ENCODE results near the gene NARF. TPM values are rescaled to one million over a fixed set of nuclear protein-coding genes. Genes with fewer than 3 reads are reported as not detected.
"Not testable (repeated sequence)": the region's sequence is repeated elsewhere in the genome, so short reads cannot be mapped to it uniquely, and the experiment has no call there.

NARF gene
- total and polyA plus RNA-seq, 2 donors (not counting 3 experiments of a cell fraction or from before 2014, with no cell fraction given), result 83.4 to 158 TPM

DNA sequence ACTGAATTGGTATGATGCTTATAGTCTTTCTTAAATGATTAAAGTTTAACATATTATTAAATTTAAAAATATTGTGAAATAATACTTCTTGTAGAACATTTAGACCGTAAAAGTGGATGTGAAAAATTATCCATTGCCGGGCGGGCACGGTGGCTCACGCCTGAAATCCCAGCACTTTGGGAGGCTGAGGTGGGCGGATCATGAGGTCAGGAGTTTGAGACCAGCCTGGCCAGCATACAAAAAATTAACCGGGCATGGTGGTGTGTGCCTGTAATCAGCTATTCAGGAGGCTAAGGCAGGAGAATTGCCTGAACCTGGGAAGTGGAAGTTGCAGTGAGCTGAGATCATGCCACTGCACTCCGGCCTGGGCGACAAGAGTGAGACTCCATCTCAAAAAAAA, 78.7 kb downstream of the NARF start:
- BruUV-seq (replicated peaks); H3K9me3 ChIP-seq (replicated peaks; ENCODE audit: control insufficient read depth, insufficient read depth, low read length); H3K36me3 ChIP-seq (ENCODE audit: control insufficient read depth in 2 of 2, extremely low read depth in 1 of 2, insufficient read depth in 2 of 2, low read length in 2 of 2); DNase-seq (ENCODE audit: low read depth, low spot score); H2AFZ ChIP-seq (ENCODE audit: low read depth, low read length); H3K9me1 ChIP-seq (replicated peaks; ENCODE audit: control insufficient read depth, extremely low read depth, insufficient read depth, low read length); FAIRE-seq; H3K27me3 ChIP-seq (ENCODE audit: control insufficient read depth in 2 of 2, insufficient read depth in 2 of 2, low read length in 2 of 2); H4K20me1 ChIP-seq (replicated peaks; ENCODE audit: control insufficient read depth, extremely low read depth, insufficient read depth, low read length); H3K4me3 ChIP-seq (replicated peaks in 1 of 3; ENCODE audit: insufficient read depth in 1 of 3, low read depth in 1 of 3, low read length in 3 of 3); POLR2A ChIA-PET; dilution Hi-C loops (cut with MboI; ENCODE audit: extremely low pct_ligation_motif_present, low sequenced_read_pairs): not testable (repeated sequence)
- Histone ChIP-seq H3K9ac (replicated peaks; ENCODE audit: extremely low read depth, insufficient read depth, low read length) (peak overlapping the region; percentile 89), H3K79me2 (ENCODE audit: control insufficient read depth, insufficient read depth, low read length) (peaks cover 89% of the 10 kb centered on the region), H3K4me2 (ENCODE audit: insufficient read depth, low read length) (peak overlapping the region; percentile 87), H3K4me1 (ENCODE audit: control insufficient read depth, extremely low read depth, insufficient read depth, low read length) (peaks cover 33% of the 10 kb centered on the region), H3K27ac (ENCODE audit: insufficient read depth, low read depth, low read length) (peak overlapping the region; percentile 98)
- intact Hi-C loops (cut with micrococcal nuclease), result loop anchor here (2.0 kb wide), 2 partner anchors 18 kb away; partner anchors contain the start of gene FOXK2
- CTCF ChIA-PET, result interaction anchor here (0.6 to 4.3 kb wide), 8 partner anchors 8 to 578 kb away, joined by 3 to 32 read pairs (median 9); partner anchors contain the start of gene FOXK2
- TF ChIP-seq FOS (IDR thresholded peaks at IDR 0.05; ENCODE audit: borderline replicate concordance, insufficient read depth, low read length), result peak; percentile 17

DNA sequence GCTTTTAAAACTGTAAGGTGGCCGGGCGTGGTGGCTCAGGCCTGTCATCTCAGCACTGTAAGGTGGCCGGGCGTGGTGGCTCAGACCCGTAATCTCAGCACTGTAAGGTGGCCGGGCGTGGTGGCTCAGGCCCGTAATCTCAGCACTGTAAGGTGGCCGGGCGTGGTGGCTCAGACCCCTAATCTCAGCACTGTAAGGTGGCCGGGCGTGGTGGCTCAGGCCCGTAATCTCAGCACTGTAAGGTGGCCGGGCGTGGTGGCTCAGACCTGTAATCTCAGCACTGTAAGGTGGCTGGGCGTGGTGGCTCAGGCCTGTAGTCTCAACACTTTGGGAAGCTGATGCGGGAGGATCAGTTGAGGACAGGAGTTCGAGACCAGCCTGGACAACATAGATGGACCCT, 80.5 kb downstream of the NARF start:
- dilution Hi-C loops (cut with MboI; ENCODE audit: extremely low pct_ligation_motif_present, low sequenced_read_pairs), result not testable (repeated sequence)

More for the DNA sequence above, 80.5 kb downstream of the NARF start:
- ChIA-PET POLR2A (interaction anchor here (0.6 kb wide), 1 partner anchor 9 kb away, joined by 10 read pairs; no protein-coding TSS in a partner anchor), CTCF (interaction anchor here (0.6 kb wide), 1 partner anchor 44 kb away, joined by 3 read pairs; no protein-coding TSS in a partner anchor)
- Histone ChIP-seq H3K4me1 (ENCODE audit: control insufficient read depth, extremely low read depth, insufficient read depth, low read length) (peaks cover 33% of the 10 kb centered on the region), H3K79me2 (ENCODE audit: control insufficient read depth, insufficient read depth, low read length) (peaks cover 88% of the 10 kb centered on the region)
- H3K9me1 ChIP-seq (replicated peaks; ENCODE audit: control insufficient read depth, extremely low read depth, insufficient read depth, low read length); DNase-seq (ENCODE audit: low read depth, low spot score); intact Hi-C loops (cut with micrococcal nuclease); H3K4me2 ChIP-seq (ENCODE audit: insufficient read depth, low read length); H4K20me1 ChIP-seq (replicated peaks; ENCODE audit: control insufficient read depth, extremely low read depth, insufficient read depth, low read length); FAIRE-seq; H3K9me3 ChIP-seq (replicated peaks; ENCODE audit: control insufficient read depth, insufficient read depth, low read length); H3K4me3 ChIP-seq (replicated peaks in 1 of 3; ENCODE audit: insufficient read depth in 1 of 3, low read depth in 1 of 3, low read length in 3 of 3); H3K27ac ChIP-seq (ENCODE audit: insufficient read depth, low read depth, low read length); H3K9ac ChIP-seq (replicated peaks; ENCODE audit: extremely low read depth, insufficient read depth, low read length); H3K36me3 ChIP-seq (ENCODE audit: control insufficient read depth in 2 of 2, extremely low read depth in 1 of 2, insufficient read depth in 2 of 2, low read length in 2 of 2); H3K27me3 ChIP-seq (ENCODE audit: control insufficient read depth in 2 of 2, insufficient read depth in 2 of 2, low read length in 2 of 2); H2AFZ ChIP-seq (ENCODE audit: low read depth, low read length); BruUV-seq (replicated peaks): not testable (repeated sequence)

Small RNA genes within 50 kb of the gene (small RNA-seq; reads per million reads assigned to genes)
- gene RF00019 (ENCODE audit: insufficient read depth, insufficient read length, low read depth, low replicate concordance), result not detected

Other genes with a start within 250 kb of the NARF start
- 31.6 and 40.9 TPM in 2 replicates for gene CCDC57, start 245.9 kb upstream of the NARF start, total RNA-seq
- gene CCDC57, start 245.9 kb upstream of the NARF start, polyA plus RNA-seq, result 18.6 and 19.7 TPM in 2 replicates
- gene SLC16A3, start 229.7 kb upstream of the NARF start, total RNA-seq, result 171 and 229 TPM in 2 replicates
- 95.9 and 140 TPM in 2 replicates for gene SLC16A3, start 229.7 kb upstream of the NARF start, polyA plus RNA-seq
- gene CSNK1D, start 185.0 kb upstream of the NARF start, total RNA-seq, result 143 and 155 TPM in 2 replicates
- 123 and 127 TPM in 2 replicates for gene CSNK1D, start 185.0 kb upstream of the NARF start, polyA plus RNA-seq
- gene CD7, start 141.1 kb upstream of the NARF start, total RNA-seq, result not detected in 2 replicates
- gene CD7, start 141.1 kb upstream of the NARF start, polyA plus RNA-seq, result not detected in 2 replicates
- gene SECTM1, start 125.0 kb upstream of the NARF start, total RNA-seq, result 0.46 and 1.9 TPM in 2 replicates
- 1.3 and 2.3 TPM in 2 replicates for gene SECTM1, start 125.0 kb upstream of the NARF start, polyA plus RNA-seq
- gene TEX19, start 99.5 kb upstream of the NARF start, total RNA-seq, result not detected in 2 replicates
- gene TEX19, start 99.5 kb upstream of the NARF start, polyA plus RNA-seq, result 0.05 and 0.06 TPM in 2 replicates
- gene UTS2R, start 87.0 kb upstream of the NARF start, total RNA-seq, result not detected in 2 replicates
- gene UTS2R, start 87.0 kb upstream of the NARF start, polyA plus RNA-seq, result not detected in 2 replicates
- gene HEXD, start 40.4 kb upstream of the NARF start, total RNA-seq, result 12.8 and 12.9 TPM in 2 replicates
- 18.6 and 23.4 TPM in 2 replicates for gene HEXD, start 40.4 kb upstream of the NARF start, polyA plus RNA-seq
- 34.8 and 37.1 TPM in 2 replicates for gene OGFOD3, start 40.2 kb upstream of the NARF start, total RNA-seq
- gene OGFOD3, start 40.2 kb upstream of the NARF start, polyA plus RNA-seq, result 31.7 and 34.7 TPM in 2 replicates
- 60.6 and 71.8 TPM in 2 replicates for gene CYBC1, start 8.0 kb upstream of the NARF start, total RNA-seq
- gene CYBC1, start 8.0 kb upstream of the NARF start, polyA plus RNA-seq, result 81.5 and 99.2 TPM in 2 replicates
- gene FOXK2, start 61.0 kb downstream of the NARF start, total RNA-seq, result 75.1 and 79.3 TPM in 2 replicates
- gene FOXK2, start 61.0 kb downstream of the NARF start, polyA plus RNA-seq, result 32.8 and 33.4 TPM in 2 replicates
- gene WDR45B, start 189.7 kb downstream of the NARF start, total RNA-seq, result 62.0 and 63.8 TPM in 2 replicates
- gene WDR45B, start 189.7 kb downstream of the NARF start, polyA plus RNA-seq, result 73.4 and 76.7 TPM in 2 replicates
- 5.5 TPM in 2 replicates for gene RAB40B, start 240.0 kb downstream of the NARF start, total RNA-seq
- gene RAB40B, start 240.0 kb downstream of the NARF start, polyA plus RNA-seq, result 9.3 and 13.2 TPM in 2 replicates

Measured in endothelial cell of umbilical vein (primary cell).